ENCODE results near the gene SECISBP2. TPM values are rescaled to one million over a fixed set of nuclear protein-coding genes. Genes with fewer than 3 reads are reported as not detected.

SECISBP2 gene
- total RNA-seq, 1 donor from 2014 or later = 118 TPM

DNA sequence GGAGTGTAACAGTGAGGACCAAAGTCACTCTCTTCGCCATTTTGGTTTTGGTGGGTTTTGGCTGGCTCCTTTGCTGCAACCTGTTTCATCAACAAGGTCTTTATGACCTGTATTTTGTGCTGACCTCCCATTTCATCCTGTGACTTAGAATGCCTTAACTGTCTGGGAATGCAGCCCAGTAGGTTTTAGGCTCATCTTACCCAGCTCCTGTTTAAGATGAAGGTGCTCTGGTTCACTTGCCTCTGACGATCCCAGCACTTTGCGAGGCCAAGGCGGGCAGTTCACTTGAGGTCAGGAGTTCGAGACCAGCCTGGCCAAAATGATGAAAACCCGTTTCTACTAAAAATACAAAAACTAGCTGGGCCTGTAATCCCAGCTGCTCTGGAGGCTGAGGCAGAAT lies 9.1 kb upstream of the SECISBP2 start:
- H3K27ac ChIP-seq = no peak overlapping the region
- peak overlapping the region; percentile 88 for H3K4me2 ChIP-seq
- H3K36me3 Mint-ChIP-seq = peaks cover 3% of the 10 kb centered on the region

DNA sequence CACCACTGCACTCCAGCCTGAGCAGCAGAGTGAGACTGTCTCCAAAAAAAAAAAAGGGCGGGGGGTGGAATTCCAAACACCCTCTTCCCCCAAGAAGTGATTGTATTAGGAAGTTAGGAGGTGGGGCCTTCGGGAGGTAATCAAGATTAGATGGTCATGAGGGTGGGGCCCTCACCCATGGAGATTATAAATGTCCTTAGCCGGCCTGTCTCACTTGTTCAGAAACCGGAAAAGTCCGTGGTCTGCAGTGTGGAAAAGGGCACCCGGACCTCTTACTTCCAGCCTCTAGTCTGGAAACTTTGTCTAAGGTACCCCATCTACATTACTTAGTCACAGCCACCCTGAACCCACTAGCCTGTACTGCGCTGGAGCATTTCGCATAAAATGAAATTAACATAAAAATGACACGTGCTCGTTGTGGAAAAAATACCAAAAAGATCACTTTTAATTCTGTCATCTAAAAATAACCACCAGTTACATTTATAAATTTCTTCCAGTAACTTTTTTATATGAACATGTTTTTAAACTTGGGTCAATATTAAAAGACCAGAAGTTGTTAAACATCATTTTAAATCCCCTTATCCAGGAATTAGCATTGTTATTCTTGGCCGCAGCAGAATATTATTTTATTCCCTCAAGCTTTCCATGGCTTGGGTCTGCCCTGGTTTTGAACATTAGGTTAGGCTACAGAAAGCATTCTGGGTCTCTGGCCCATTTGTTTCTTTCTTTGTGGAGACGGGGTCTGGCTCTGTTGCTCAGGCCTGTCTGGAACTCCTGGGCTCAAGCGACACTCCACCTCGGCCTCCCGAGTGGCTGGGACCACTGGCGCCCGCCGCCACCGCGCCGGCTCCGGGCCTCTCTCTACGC lies 8.5 kb upstream of the SECISBP2 start:
- TF ChIP-seq, protein P1, sequence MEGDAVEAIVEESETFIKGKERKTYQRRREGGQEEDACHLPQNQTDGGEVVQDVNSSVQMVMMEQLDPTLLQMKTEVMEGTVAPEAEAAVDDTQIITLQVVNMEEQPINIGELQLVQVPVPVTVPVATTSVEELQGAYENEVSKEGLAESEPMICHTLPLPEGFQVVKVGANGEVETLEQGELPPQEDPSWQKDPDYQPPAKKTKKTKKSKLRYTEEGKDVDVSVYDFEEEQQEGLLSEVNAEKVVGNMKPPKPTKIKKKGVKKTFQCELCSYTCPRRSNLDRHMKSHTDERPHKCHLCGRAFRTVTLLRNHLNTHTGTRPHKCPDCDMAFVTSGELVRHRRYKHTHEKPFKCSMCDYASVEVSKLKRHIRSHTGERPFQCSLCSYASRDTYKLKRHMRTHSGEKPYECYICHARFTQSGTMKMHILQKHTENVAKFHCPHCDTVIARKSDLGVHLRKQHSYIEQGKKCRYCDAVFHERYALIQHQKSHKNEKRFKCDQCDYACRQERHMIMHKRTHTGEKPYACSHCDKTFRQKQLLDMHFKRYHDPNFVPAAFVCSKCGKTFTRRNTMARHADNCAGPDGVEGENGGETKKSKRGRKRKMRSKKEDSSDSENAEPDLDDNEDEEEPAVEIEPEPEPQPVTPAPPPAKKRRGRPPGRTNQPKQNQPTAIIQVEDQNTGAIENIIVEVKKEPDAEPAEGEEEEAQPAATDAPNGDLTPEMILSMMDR (IDR thresholded peaks at IDR 0.05) = no peak
- TF ChIP-seq EZH2phosphoT487 (IDR thresholded peaks at IDR 0.05) (no peak), EZH2 (IDR thresholded peaks at IDR 0.05) (no peak)

More for the DNA sequence above, 9.1 kb upstream of the SECISBP2 start:
- Mint-ChIP-seq H3K4me1 (peaks cover 25% of the 10 kb centered on the region), H3K9me3 (no peaks in the 10 kb centered on the region), H3K27ac (no peak overlapping the region), H3K27me3 (ENCODE audit: insufficient read depth, low read depth) (peaks cover 9% of the 10 kb centered on the region), H3K4me3 (peak overlapping the region; percentile 98)
- H3K27me3 ChIP-seq = no peaks in the 10 kb centered on the region
- peaks cover 44% of the 10 kb centered on the region for H3K79me2 ChIP-seq (ENCODE audit: low read depth)
- no peak overlapping the region for H3K9ac ChIP-seq
- peaks cover 15% of the 10 kb centered on the region for H3K4me1 ChIP-seq
- no peak for TF ChIP-seq EZH2phosphoT487 (IDR thresholded peaks at IDR 0.05)
- no peak for TF ChIP-seq EZH2 (IDR thresholded peaks at IDR 0.05)
- TF ChIP-seq, protein P1 (IDR thresholded peaks at IDR 0.05) = no peak
- H3K4me3 ChIP-seq = no peak overlapping the region
- H4K20me1 ChIP-seq (ENCODE audit: low read depth) = peaks cover 29% of the 10 kb centered on the region
- no peaks in the 10 kb centered on the region for H3K36me3 ChIP-seq
- H2AFZ ChIP-seq (replicated peaks) = no peak overlapping the region
- H3F3A ChIP-seq (ENCODE audit: low read depth) = peaks cover 26% of the 10 kb centered on the region
- no peak for DNase-seq (ENCODE audit: low spot score)
- H3K9me3 ChIP-seq (ENCODE audit: low read depth) = no peaks in the 10 kb centered on the region

DNA sequence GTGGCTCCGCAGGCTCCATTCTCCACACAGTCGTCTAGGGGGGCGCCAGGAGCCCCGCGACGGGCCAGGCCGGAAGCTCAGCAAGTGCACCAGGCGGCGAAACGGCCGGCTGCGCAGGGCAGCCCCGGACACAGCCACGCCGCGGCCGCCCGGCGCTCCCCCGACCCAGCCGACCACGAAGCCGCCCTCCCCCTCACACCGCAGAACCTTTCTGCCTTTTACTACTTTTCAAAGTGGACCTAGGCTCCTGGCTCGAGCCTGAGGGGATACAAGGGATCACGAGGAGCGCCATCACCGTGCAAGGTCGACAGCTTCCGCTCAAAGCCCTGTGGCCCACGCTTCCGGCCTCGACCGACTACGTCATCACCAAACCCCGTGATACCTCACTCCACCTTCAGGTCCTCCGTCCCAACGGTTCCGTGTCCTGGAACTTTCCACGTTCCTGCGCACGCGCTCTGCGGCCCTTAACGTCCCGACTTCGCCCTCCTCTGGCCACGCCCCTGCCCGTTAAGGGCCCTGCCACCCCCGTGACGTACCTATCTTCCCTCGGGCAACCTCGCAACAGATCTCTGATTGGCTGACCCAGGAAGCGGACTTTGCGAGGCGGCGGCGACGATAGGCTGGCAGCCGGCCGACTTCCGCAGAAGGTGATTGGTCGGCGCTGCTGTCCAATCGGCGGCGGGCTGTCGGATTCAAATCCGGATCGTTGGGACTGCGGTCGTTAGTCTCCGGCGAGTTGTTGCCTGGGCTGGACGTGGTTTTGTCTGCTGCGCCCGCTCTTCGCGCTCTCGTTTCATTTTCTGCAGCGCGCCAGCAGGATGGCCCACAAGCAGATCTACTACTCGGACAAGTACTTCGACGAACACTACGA lies 7.6 kb upstream of the SECISBP2 start, which contains the start of gene CKS2:
Gene CKS2 (plus strand): TSS at position 721 of the 871 bp plus-strand sequence. CDS start 98 bp downstream, at position 819.
- peak within 1 kb of the TSS; percentile 98 for H3K27ac Mint-ChIP-seq
- peaks cover 36% of the 10 kb centered on the region for H3K4me1 Mint-ChIP-seq
- Histone ChIP-seq H3K4me2 (peak within 1 kb of the TSS; percentile 88), H3K36me3 (peaks cover 9% of the 10 kb centered on the region), H3K4me3 (peak within 1 kb of the TSS; percentile 100), H3K4me1 (peaks cover 29% of the 10 kb centered on the region), H3K27me3 (no peaks in the 10 kb centered on the region), H3K27ac (peak within 1 kb of the TSS; percentile 98), H2AFZ (replicated peaks) (peak within 1 kb of the TSS; percentile 89), H3K9me3 (ENCODE audit: low read depth) (no peaks in the 10 kb centered on the region), H3K79me2 (ENCODE audit: low read depth) (peaks cover 60% of the 10 kb centered on the region), H4K20me1 (ENCODE audit: low read depth) (peaks cover 44% of the 10 kb centered on the region), H3K9ac (peak within 1 kb of the TSS; percentile 93), H3F3A (ENCODE audit: low read depth) (peaks cover 41% of the 10 kb centered on the region)
- H3K4me3 Mint-ChIP-seq = peak within 1 kb of the TSS; percentile 98
- DNase-seq (ENCODE audit: low spot score) = peak; percentile 100
- TF ChIP-seq, protein P1 (IDR thresholded peaks at IDR 0.05) = peak; percentile 10
- TF ChIP-seq EZH2phosphoT487 (IDR thresholded peaks at IDR 0.05) (no peak), EZH2 (IDR thresholded peaks at IDR 0.05) (no peak)
- H3K27me3 Mint-ChIP-seq (ENCODE audit: insufficient read depth, low read depth) = peaks cover 9% of the 10 kb centered on the region
- peaks cover 3% of the 10 kb centered on the region for H3K36me3 Mint-ChIP-seq
- no peaks in the 10 kb centered on the region for H3K9me3 Mint-ChIP-seq

More for the DNA sequence above, 8.5 kb upstream of the SECISBP2 start:
- Histone ChIP-seq H3K9ac (peak overlapping the region; percentile 93), H3F3A (ENCODE audit: low read depth) (peaks cover 32% of the 10 kb centered on the region), H3K4me1 (peaks cover 22% of the 10 kb centered on the region), H3K27me3 (no peaks in the 10 kb centered on the region), H2AFZ (replicated peaks) (peak overlapping the region; percentile 89), H4K20me1 (ENCODE audit: low read depth) (peaks cover 35% of the 10 kb centered on the region), H3K79me2 (ENCODE audit: low read depth) (peaks cover 51% of the 10 kb centered on the region), H3K27ac (peak overlapping the region; percentile 98), H3K4me3 (peak overlapping the region; percentile 75), H3K9me3 (ENCODE audit: low read depth) (no peaks in the 10 kb centered on the region), H3K36me3 (peaks cover 2% of the 10 kb centered on the region), H3K4me2 (peak overlapping the region; percentile 88)
- peak overlapping the region; percentile 93 for H3K27ac Mint-ChIP-seq
- H3K27me3 Mint-ChIP-seq (ENCODE audit: insufficient read depth, low read depth) = peaks cover 9% of the 10 kb centered on the region
- peaks cover 3% of the 10 kb centered on the region for H3K36me3 Mint-ChIP-seq
- peaks cover 32% of the 10 kb centered on the region for H3K4me1 Mint-ChIP-seq
- peak overlapping the region; percentile 98 for H3K4me3 Mint-ChIP-seq
- DNase-seq (ENCODE audit: low spot score) = peak; percentile 10
- H3K9me3 Mint-ChIP-seq = no peaks in the 10 kb centered on the region
